A549 treated with AZD9567 at 1 μM for 4 hours (cell line): ENCODE data around the gene CYP2J2. TPM values are rescaled to one million over a fixed set of nuclear protein-coding genes. Genes with fewer than 3 reads are reported as not detected.

Source experiments
- total RNA-seq: library from RNA; stranded (reverse); fragments of 200-300 nt; extraction: Qiagen RNA extraction; gene quantifications from 5 replicates; pipeline ENCODE4 v1.2.3, GENCODE V29; 2022; ENCODE audit not compliant: insufficient read depth

The CYP2J2 gene
- 0.05 to 0.09 TPM (median 0.06 TPM) in 3 of 5 replicates, not detected in the others for total RNA-seq

GRCh38 chr1:59926381-59927123 is at the start of gene CYP2J2:
Gene CYP2J2, minus strand, starts transcription at chr1:59926773. Its CDS starts 27 bp downstream, at chr1:59926746.

Other genes starting within 250 kb of the CYP2J2 start
- 0.37 to 2.5 TPM (median 0.61 TPM) in 5 replicates for gene HOOK1, start 111.8 kb downstream of the CYP2J2 start, total RNA-seq
- not detected in 5 replicates for gene C1orf87, start 147.0 kb upstream of the CYP2J2 start, total RNA-seq